HG03442 (cell line): ENCODE data around the gene MBNL2.

Experiments used
- ATAC-seq: cut with Tn5 transposase; IDR thresholded peaks from one replicate; pipeline ENCODE4 v1.9.1; 2021; ENCODE audit warnings: mild to moderate bottlenecking, moderate library complexity; ENCODE audit not compliant: unreplicated experiment

MBNL2 gene

DNA sequence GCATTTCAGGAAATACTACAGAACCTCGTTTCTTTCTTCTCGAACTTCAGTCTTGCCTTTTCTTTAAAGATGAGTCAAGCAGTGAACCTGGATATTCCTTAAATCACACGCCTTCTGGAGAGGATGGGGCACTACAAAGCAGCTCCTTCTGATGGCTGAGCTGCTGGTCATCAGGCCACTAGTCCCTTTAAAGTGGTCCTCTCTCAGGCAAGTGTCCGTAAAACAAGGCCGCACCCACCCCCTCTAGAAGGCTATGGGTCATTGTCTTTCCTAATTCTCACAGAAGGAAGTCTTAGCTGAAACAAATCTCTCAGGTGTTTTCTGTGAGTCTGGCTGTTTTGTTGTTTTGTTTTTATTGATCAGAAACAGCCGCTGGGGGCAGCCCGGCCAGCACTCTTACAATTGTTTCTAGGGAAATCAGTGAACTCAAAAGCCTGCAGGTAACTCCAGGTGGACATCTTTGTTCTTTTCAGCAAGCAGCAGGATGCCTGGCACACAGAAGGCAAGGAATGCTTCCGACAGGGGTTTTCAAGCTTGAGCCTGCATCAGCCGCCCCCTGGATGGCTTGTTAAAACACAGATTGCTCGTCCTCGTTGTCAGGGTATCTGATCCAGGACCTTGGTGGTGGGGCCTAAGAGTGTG lies 45.4 kb downstream of the MBNL2 start:
- ATAC-seq, result no peak

DNA sequence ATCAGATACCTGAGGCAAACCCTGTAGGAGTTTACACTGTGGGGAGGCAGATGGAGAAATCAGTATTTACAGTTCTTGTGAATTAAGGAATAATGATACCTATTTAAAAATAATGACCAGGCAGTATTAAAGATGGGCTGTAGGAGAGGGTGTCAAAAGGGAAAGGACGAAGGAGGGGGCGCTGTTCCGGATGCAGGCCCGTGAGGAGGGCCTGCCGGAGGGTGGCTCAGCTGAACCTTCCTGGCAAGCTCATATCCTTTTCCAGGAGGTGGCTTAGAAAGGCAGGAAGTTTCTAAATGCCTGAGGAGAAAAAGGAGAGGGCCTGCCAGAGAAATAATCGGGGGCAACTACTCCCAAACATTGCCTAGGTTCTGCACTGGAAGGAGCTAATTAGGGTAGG lies 46.6 kb downstream of the MBNL2 start:
- no peak for ATAC-seq

DNA sequence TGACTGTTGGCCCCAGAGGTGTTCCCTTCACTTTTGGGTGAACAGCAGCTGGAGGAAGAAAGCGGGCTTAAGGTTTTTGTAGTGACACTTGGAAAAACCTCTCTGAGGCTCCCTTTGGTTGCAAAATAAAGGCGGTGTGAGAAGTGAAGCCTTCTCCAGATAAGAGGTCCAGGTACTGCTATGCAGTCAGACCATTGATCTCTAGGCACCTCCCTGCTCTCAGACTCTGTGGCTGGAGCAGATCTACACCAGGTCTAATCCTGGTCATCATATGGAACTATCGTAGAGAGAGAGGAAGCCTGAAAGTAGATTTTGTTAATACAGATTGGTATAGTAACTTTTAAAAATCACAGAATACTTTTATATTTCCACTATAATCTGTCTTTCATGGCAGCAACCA lies 47.5 kb downstream of the MBNL2 start:
- no peak for ATAC-seq

DNA sequence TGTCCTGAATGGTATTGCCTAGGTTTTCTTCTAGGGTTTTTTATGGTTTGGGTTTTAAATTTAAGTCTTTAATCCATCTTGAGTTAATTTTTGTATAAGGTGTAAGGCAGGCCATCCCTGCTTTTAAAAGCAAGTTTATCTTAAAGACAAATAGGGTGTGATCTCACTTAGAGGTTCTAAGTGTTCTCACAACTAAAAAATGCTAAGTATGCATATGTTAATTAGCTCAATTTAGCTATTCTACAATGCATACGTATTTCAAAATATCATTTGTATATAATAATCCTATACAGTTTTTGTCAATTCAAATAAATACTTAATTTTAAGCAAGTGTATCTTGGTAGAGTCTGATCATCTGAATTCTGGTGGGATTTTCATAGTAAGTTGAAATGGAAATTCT lies 50.4 kb downstream of the MBNL2 start:
- no peak for ATAC-seq

DNA sequence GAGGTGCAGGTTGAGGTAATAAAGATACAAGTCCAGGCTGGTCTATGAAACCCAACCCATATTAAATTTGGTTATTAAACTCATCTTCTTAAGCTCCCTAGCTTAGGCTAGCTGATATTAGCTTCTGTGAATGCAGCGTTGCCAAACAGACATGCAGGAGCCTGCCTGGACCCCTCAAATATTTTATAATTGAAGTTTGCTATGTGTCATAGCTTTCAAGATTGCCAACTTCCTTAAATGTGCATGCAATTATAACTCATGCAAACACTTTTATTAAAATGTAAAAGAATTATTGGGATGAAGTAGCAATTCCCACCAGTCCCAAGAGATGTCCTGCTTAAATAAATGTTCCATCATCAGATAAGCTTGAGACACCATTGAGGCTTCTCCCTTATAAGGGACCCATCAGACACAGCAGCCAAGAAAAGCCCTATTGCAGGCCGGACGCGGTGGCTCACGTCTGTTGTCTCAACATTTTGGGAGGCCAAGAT lies 51.3 kb downstream of the MBNL2 start:
- ATAC-seq, result no peak

DNA sequence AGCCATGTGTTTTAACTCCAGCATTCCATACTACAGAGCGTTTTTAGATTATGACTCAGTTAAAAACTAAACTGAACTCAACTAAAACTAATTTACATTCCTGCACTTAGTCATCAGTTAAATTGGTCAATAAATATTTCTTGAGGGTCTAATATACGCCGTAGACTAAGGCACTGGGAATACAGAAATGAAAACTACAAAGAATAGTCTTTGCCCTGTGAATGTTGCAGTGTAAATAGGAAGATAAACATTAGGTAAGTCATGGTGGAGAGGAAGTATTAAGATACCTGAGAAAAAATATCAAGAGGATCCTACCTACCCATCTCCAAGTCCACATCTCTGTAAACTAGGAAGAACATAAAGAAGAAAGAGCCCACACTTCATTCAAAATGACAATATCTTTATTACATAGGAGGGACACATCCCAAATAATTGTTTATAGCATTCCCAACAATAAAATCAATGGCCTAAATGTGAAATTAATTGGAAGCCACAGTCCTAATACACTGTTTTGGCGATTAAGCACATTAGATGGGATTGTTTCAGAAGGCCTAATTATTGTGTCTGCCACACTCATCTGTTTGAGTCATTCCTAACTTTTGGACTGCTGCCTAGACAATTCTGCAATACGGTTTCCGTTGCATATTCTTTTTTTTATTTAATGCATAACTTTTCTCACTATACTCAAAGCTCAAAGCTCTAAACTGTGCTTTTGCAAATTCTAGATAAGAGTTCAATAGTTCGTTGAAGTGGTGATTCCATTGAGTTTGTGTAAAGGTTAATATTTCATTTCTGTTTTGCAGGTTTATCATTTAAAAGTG lies 52.9 kb downstream of the MBNL2 start:
- no peak for ATAC-seq

DNA sequence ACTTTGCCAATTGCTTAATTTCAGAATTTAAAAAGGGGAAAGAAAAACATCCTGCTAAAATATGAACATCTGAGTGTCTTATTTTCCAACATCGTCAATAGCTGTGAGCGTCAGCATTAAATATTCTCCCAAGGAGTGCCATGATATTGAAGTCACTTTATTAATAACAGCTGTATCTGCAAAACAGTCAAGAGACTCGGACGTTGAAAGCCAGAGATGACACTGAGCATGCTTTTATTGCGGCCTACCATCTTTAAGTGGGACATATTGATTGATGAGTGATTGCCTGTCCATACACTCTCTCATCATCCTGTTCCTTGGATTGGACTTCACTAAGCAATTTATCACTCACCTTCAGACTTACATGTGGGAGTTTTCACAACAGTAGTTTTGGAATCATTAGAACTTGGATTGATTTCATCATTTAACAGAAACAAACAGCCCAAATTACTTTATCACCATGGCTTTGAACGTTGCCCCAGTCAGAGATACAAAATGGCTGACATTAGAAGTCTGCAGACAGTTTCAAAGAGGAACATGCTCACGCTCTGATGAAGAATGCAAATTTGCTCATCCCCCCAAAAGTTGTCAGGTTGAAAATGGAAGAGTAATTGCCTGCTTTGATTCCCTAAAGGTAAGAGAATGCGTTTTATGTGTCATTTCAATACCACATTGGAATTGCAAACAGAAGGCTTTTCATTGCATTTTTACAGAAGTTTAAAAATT lies 53.8 kb downstream of the MBNL2 start:
- ATAC-seq, result no peak

DNA sequence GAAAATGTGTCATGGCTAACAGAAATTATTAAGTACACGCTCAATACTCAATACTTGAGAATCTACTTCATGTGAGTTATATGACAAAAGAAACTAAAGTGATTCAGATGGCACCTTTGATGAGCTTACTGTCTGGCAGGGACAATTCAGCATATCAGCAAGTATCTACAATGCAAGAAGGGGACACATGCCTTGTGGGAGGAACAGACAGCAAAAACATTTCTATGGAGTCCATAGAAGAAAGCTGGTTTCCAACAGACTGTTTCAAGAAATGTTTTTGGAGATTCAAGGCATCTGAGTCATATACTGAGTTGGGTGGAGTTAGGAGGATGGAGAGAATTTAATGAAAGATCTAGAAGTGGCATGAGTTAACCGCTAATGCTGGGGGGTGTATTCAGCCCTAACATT lies 54.7 kb downstream of the MBNL2 start:
- ATAC-seq, result no peak

DNA sequence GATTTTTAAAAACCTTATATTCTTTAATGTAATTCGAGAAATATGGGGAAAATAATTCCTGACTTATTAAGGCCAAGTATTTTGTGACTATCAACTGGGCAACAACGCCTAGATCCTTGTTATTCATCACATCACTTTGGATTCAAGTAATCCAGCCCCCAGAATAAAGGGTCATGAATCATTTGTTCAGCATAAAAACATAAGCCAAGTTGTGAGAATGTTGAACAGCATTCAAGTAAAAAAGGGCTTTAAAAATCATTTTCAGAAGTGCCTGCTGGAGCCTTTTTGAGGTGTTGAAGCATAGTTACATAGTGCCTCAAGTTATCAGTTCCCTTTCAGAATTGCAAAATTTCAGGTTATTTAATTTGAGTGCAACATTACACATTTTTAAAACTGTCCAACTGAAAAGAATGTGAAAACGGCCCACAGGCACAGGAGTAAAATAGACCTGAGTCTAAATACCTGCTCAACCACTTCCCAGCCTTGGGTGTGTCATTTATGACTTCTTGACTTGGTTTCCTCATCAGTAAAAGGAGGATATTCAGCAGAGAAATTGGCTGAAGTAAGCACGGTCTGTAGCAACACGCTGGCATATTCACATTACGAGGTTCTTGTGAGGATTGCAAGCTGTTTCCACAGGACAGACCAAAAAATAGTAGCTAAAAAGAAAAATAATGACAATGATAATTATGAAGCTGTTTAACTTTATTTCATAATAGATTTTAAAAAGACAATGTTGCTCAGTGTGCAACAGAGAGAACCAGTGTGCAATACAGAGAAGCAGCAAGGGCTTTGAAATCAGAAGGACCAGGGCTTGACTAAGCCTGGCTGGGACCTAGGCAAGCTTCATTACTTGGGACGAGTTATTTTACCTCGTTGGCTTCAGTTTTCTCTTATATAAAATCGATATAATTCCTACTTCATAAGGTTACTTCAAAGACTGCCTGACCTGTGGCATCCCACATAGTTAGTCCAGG lies 56.6 kb downstream of the MBNL2 start:
- ATAC-seq, result no peak

DNA sequence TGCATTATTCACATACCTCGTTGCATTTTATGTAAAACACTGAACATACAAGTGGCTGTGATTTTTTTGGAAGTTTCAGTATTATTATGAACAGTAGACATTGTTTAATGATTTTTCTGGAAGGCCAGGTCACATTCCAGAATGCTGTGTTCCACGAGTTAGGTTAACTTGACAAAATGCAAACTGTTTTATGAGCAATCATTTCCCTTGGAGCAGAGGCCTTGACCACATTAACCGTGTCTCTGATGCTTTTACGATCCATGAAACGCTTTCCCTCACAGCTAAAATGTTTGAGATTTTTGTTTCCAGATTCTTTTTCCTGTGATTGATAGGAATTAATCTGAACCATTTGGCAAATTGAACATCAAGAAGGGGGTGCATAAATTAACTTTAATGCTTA lies 57.8 kb downstream of the MBNL2 start:
- no peak for ATAC-seq

DNA sequence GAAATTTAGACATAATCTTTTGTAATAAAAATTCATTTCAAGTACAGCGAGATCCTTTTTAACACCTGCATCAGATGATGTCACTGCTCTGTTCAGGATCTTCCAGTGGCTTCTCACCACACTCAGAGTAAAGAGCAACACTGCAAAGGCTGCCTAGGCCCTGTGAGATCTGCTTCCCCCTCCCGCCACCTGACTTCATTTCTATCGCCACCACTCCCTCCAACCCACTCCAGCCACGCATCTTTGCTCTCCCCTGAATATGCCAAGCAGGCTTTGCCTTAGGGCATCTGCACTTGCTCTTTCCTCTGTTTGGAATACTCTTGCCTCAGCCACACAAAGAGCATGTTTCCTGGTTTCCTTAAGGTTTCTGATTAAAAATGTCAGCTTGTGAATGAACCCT lies 58.3 kb downstream of the MBNL2 start:
- ATAC-seq, result no peak

DNA sequence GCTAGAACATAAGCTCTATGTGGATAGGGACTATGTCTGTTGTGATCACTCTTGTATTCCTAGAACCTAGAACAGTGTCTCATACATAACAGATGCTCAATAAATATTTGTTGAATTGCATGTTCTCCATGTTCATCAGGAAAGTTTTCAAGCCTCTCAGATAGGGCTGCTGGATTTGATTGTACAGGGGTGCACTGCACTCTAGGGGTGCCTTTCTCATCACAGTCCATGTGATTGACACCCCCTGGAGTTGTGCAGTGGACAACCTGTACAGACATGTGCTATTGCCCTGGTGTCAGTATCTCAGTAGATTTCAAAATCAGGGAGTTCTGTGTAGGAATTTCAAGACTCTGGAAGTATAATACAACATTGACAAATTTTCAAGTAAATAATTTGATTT lies 58.9 kb downstream of the MBNL2 start:
- no peak for ATAC-seq

DNA sequence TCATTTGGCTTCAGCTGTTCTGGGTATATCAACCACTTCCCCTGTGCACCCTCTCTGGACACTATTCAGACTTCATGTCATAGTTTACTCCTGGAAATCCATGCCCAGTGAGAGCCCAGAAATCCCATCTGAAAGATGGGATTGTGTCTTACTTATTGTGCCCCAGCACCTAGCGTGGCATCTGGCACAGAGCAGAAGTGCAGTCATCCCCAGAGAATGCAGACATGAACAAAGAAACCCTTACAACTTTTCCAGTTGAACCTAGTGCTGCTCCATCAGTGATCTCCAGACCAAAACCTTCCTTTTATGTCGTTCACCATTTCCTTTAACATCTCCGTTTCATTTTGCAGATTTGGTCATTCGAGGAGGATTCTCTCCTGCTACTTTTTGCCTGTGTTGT lies 60.6 kb downstream of the MBNL2 start:
- no peak for ATAC-seq

DNA sequence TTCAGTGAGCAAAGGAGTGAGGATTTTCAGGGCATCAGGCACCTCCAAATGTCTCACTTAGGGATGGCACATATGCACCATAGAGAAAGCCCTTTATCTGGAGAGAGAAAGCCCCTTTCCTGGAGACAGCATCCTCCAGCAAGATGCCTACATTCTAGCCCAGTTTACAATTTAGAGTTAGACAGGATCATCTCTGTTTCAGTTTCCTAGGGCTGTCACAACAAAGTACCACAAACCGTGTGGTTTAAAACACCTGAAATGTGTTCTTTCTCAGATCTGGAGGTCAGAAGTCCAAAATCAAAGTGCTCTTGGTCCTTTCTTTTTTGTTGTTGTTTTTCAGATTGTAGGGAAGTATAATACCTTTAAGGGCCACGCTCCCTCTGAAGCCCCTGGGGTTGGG lies 61.8 kb downstream of the MBNL2 start:
- ATAC-seq, result no peak

DNA sequence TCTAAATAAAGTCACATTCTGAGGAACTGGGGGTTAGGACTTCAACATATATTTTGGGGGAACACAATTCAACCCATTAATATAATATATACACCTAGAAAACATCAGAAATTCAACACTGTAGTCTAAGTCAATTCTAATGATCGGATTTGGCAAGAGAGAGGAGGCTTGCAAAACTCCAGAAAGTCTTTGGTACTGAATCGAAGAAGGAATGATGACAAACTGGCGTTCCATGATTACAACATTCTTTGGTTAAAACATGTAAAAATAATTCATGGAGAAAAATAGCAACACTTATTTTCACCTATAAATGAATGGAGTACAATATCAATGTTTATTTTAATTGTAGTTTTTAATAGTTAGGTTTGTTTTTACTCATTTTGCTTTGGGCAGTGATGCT lies 62.4 kb downstream of the MBNL2 start:
- no peak for ATAC-seq

DNA sequence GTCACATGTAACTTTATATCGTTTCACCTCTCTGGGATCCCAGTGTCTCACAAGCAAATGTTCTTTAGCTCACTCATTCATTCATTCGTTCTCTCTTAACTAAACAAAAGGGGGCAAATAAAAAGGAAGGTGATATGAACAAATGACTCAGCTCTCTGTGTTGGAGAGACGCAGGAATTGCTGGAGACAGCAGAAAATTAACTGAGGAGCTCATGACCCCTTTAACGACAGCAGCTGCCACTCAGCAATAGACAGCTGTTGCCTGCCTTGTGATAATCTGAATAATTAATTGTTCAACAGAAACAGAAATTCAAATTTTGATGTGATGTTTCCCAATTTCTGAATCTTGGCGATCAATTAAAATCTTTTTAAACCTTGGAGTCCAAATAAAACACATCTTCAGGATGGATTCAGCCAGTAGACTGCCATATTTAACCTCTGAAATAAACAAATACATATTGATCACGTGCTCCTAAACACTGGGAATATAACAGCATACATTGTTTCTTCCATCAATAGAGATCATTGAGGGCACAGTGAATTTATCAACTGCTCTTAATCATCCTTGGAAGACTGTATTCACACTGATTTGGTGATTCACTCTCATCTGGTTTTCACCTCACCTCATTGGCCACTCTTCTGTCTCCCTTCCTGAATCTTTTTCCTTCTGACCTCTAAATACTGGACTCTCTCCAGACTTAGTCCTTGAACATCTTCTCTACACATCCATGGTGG lies 63.3 kb downstream of the MBNL2 start:
- no peak for ATAC-seq

DNA sequence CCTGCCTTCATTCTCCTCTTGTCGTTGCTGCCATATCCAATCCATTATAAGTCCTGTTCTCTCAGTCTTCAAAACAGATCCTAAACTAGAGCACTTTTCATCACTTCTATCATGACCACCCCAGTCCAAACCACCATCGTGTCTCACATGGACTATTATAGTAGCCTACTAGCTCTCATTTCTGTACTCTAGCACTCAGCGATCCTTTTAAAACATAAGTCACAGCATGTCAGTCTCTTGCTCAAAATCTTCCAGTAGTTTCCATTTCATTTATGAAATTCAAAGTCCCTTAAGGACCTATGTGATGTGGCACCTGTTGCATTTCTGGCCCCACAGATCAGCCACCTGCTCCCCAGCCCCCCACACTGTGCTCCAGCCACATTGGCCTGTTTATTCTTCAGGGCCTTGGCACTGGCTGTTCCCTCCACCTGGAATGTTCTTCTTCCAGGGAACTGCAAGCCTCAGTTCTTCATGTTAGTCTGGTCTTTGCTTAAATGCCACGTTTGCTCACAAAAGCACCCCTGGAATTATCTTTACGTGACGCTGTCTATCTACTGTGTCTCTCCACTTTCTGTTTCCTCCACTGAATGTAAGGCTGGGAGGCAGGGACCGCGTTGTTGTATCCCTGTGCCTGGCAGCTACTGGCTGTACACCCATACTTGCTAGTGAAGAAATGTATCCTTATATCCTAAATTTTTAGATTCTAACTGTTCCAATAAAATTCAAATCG lies 64.3 kb downstream of the MBNL2 start:
- no peak for ATAC-seq

DNA sequence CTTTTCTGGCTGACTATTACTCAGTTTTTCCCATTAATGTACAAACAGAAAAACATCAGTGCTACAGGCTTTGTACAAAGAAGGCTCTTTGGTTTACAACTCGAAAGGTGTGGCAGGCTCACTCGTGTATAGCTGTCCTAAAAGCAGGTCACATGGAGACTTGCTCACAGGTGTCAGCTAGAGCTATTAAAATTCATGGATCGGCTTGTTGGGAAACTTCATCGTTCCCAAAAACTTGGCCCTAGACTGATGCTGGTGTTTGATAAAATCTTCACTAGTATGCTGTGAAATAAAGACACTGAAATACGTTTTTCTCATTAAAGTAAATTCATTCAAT lies 64.9 kb downstream of the MBNL2 start:
- ATAC-seq, result no peak

DNA sequence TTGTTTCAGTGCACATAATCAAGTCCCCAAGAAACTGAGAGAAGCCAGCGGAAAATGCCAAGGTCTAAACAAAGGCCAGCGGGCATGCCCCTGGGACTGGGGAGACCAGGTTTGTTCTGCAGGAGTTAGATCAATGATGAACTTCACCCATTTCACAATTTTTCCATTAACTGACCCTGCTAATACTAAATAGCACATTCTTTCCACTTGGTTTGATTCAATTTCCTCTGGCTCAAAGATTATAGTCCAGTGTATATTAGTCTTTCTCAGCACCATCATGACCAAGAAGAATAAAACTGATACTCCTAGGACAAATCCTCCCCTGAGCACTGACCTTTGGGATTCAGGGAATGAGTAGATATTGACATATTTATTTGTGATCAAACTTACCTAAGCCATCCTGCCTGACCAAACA lies 66.4 kb downstream of the MBNL2 start:
- ATAC-seq, result no peak
